Sciatic nerve (tissue), 2 donors: ENCODE results near the gene RBMS3. TPM values are rescaled to one million over a fixed set of nuclear protein-coding genes. Genes with fewer than 3 reads are reported as not detected.

Experiments
- ATAC-seq: fragments of 200-7000 bp; cut with Tn5 transposase; one replicate; pipeline ENCODE4 v1.9.1; 2020; ENCODE audit warnings: mild to moderate bottlenecking, moderate library complexity
- DNase-seq: peaks from one replicate; pipeline ENCODE4 v3.0.0-alpha.2; 2020; ENCODE audit warnings: low spot score
- intact Hi-C: fragments of 100-400 bp; cut with DNase I; formaldehyde crosslinking; loops from one replicate; pipeline ENCODE4 v1.14.2; 2022
- total RNA-seq: library from RNA; stranded (reverse); fragmentation: NEBNext Ultra II Directional; extraction: Animal tissue kit (Norgen Biotek cat#: 25700); gene quantifications from one replicate; pipeline ENCODE4 v1.2.1, GENCODE V29; 2021
- donor health status: DM: no; HTN: no; CAD: no.
- donor health status: DM: no; HTN: no; CAD: no.

The RBMS3 gene
- total RNA-seq, 1 donor from 2014 or later: 161 TPM

DNA sequence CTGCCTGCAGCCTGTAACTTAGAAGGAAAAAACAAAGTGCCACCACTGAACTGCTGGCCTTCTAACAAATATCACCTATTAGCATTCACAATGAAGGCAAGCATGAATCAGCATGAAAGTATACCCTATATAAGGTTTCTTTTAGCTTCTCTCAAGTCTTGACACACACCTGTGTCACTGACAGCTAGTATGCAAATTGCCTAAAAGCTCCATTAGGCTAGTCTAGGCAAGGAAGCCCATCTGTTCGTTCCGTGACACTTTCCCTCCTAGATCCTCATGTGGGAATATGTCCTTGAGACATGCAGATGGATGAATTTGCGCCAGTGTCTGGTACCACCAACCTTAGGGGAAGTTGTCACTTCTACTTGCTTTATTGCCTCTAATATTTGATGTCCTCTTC, 129.3 kb downstream of the RBMS3 start:
- ATAC-seq: no peak
- intact Hi-C loops: no loop called here
- DNase-seq: no peak

DNA sequence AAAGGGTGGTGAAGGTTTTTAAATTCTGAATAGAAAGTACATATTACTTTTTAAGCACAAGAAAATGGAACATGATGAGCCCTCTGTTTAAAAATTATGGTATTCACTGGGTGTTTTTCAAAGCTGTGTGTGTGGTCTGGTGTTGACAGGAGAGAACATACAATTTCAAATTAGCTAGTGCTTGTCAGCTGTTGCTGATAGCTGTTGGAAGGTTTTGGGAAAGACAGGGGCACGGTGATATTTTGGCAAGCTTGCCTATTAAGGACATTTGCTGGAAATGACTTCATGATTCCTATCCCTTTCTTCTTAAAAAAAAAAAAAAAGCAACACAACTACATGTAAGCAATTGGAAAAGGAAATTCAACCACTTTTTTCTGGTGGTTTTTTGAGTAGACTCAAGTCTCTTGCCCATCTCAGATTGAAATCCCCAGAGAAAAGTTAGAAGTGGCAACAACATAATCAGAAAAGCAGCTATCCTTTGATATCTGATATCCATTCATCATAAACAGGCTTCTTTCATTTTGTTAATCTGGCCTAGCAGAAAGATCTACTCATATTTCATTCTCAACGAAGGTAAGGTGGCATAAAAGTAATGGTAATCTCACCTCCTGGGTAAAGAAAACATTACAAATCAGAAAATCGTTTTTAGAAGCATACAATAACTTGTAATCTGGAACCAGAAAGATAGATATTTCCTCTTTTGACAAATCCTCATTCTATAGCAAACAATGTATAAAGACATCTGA, 130.0 kb downstream of the RBMS3 start:
- peak; percentile 68 for ATAC-seq
- intact Hi-C loops: no loop called here
- no peak for DNase-seq

DNA sequence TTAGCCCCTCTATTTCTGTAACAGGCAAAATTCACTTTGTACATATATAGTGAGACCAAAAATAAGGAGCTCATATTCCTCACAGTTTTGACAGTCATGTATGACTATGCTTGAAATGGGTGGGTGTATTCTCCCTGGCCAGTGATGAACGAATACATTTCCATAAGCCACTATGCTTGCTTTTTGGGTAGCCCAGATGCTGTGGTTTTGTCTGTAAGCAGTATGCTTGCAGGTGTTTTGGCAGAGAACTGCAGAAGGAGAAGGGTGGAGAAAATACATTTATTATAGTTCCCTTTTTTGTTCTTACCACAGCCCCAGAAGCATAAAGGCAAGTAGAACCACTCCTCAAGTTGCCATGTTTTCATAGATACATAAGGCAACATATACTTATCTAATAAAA, 131.2 kb downstream of the RBMS3 start:
- DNase-seq (no peak), ATAC-seq (no peak)
- intact Hi-C loops: no loop called here

DNA sequence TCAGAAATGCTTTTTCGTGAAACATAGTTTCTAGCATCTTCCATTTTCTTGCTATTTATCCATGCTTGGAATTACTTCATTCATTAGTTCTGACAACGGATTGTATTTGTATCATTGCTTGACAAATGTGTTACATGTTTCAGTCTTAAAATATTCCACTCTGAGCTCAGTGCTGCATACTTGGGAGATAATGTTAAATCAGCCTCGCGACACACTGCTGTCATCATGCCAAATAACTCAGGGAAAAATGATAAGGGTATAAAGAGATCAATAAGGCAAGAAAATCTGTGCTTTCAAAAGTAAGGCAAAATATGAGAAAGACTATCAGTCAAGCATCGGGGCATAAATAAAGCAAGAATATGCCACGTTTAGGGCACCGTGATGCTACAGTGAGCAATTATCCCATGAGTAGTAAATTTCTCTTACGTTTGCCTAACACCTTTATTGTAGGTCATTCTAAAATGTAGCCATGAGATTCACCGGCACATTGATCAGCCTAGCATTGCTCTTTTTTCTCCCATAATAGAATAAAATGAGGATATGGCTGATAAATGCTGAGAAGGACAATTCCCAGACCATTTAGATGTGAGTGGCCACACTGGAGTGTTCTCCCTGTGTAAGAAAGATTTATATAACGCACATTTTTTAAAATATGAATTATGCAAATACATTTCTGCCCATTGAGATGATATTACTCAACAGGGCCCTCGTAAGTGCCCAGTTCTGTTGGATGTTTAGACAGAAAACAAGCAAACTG, 133.8 kb downstream of the RBMS3 start:
- no peak for ATAC-seq
- intact Hi-C loops: no loop called here

DNA sequence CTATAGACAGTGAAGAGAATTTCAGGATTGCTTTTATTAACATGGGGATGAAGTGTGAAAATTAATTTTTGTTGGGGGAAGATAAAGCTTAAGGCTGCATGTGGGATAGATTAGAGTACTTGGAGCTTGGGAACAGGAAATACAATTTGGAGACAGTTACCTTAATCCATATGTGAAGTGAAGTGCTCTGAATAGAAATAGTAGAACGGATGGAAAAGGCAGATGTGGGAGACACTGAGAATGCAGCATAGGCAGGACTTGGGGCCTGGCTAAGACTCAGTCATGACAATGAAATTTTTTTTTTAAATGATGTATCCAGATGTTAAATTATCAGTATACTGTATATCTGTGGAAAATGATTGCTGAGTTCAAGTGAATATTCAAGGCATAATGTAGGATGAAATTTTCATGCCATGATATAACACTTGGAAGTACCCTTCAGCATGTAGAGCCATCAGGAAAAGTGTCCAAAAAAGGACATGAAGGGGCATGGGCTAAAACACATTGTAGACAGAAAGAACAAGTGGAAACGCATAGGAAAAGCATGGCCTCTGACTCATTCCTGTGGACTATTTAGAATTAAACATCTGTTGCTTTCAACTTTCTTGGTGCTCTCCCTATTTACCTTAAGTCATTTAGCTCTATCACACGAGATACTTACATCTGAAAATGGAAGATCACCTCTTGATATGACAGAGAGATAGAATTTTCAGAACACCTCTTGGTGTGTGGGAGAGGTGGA, 134.8 kb downstream of the RBMS3 start:
- ATAC-seq (no peak), DNase-seq (no peak)
- intact Hi-C loops: no loop called here

More for the DNA sequence above, 133.8 kb downstream of the RBMS3 start:
- DNase-seq: no peak

DNA sequence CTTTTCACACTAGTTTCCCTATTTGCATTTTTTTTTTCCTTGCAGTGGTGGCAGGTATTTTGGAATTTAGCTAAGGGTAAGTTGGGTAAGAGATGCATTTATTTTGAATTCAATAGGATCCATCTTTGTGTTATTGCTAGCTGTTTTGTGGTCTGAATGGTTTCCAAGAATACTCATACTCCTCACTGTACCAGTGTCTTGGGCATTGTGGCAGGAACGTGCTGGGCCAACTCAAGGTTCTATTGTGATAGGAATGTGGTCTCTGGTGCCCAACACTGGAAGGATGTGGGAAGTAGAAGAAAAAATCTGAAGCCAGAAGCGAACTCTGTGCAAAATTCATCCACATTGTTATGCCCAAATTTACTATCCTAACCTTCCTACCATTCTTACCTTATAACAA, 135.6 kb downstream of the RBMS3 start:
- ATAC-seq (no peak), DNase-seq (no peak)
- intact Hi-C loops: no loop called here

DNA sequence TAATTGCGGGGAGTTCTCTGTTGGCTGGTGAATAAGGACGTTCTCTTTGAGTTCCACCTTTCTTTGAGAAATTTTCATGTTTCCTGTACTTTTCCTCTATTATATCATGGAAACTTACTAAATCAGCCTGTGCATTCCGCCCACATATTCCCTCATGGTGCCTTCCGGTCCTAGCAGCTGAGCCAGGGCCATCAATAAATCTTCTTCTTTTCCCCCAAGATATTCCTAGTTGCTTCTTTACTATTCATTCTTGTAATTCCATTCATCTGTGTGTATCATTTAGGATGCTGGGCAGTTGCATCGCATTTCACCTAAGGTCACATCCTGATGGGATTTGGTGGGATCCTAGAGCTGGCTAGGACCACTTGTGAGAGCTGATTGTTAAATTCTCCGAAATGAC, 139.2 kb downstream of the RBMS3 start:
- intact Hi-C loops: no loop called here
- ATAC-seq (peak; percentile 35), DNase-seq (no peak)

DNA sequence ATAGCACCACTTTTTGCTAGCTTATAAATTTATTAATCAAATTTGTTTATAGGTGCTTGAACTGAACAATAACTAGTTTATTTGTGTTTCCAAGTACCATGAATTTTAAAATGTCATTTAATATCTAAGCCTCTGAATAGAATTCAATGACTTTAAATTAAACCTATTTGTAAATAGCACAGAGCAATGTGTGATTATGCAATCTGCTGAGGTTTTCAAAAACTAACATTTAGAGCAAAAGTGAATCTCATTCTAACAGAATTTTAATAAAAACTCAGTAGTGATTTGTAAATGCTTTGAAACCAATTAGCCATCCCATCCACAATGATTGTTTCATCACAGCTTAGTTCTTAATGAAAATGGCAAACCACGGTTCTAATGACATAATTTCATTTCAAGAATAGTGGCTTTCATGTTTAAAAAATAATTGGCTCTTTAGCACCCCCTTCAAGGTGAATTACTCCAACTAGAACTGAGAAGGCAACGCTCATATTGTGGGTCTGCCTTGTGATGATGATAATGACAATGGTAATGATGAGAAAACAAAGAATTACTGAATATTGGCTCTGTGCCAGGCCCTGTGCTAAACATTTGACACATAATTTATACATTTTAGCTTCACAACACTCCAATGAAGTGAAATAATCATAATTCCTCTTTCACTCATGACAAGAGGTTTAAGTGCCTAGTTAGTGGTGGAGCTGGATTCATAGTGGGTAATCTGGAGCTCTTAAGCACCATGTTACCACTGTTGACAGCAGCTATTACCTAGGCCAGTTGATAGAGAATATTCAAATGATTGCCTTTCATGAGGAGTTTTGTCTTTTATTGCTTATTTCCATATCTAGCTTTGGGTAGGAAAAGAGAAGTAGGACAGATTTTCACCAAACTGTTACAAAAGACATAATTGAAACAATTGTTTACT, 145.7 kb downstream of the RBMS3 start:
- intact Hi-C loops: no loop called here
- ATAC-seq (no peak), DNase-seq (no peak)

DNA sequence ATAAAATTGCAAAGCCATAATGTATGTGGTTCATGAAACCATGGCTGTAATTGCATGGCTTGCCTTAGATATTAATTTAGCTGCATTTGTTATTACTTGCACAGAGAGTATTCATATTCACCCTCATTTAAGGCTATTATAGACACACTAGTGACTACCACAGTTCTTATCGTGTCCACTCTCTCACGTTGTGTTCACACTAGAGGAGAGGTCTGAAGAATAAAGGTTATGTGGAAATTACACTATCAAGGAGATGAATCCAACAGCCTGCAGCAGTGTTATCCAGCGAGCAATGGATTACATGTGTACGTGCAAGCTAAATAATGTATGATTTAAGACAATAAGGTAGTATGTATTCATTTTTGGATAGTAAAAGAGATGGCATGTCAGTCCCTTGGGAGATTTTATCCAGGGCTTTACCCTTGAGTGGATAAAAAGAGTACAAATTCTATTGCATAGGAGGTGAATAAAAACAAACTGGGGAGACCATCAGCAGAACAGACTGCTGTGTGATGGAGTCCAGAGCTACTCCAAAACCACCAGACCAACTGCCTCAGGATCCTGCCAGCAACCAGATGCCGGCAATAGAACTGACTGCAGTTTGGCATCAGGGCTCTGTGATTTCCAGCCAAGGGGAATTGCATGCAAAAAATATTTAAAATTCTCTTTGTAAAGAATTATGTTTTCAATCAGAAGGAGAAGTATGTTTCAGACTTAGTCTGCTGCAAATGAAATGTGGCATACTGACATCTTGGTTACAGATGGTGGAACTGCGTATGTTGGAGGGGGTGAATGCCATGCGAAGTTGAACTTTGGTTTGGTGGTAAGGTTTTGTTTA, 146.6 kb downstream of the RBMS3 start:
- intact Hi-C loops: no loop called here
- DNase-seq (no peak), ATAC-seq (peak; percentile 38)

DNA sequence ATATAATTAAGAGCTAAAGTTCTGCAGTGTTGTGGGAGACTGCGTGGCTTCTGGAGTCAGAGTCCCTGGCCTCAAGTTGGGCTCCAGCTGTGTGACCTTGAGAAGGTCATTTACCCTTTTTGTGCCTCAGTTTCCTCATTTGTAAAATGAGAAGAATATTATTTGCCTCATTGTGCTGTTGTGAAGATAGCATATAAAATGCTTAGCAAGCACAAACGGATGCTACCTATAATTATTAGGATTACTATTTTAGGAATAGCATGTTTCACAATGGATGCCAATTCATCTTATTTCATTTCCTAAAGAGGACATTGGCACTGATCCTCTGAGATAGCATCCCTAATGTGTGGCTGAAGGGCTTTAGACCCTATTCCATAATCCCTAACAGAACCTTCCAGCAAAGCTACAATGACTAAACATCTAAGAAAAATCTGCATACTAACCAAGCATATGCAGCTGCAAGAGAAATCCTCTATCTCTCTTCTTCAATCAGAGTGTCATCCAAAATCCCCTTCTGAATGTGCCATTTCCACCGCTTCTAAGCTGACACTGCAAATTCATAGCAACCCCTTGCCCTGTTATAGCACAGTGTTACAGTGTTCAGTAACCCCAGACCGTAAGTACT, 148.3 kb downstream of the RBMS3 start:
- DNase-seq: no peak
- intact Hi-C loops: no loop called here
- no peak for ATAC-seq

DNA sequence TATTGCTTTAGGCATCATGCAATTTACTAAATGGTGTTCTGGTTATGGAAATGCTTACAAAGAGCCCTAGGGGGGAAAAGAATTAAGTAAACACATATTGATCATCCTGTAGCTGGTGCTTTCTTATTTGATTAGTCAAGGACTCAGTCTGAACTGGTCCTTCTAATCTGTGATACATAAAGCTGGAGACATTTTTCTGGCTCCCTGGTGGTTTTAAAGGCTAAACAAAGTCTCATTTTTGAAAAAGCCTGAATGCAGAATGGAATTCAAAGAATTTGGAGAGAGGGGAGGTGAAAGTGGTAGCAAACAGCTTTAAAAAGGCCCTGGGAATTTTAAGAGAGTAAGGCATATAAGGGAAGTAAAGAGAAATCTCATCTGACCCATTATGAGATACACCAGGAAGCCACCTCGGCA, 149.7 kb downstream of the RBMS3 start:
- ATAC-seq (no peak), DNase-seq (no peak)
- intact Hi-C loops: no loop called here

DNA sequence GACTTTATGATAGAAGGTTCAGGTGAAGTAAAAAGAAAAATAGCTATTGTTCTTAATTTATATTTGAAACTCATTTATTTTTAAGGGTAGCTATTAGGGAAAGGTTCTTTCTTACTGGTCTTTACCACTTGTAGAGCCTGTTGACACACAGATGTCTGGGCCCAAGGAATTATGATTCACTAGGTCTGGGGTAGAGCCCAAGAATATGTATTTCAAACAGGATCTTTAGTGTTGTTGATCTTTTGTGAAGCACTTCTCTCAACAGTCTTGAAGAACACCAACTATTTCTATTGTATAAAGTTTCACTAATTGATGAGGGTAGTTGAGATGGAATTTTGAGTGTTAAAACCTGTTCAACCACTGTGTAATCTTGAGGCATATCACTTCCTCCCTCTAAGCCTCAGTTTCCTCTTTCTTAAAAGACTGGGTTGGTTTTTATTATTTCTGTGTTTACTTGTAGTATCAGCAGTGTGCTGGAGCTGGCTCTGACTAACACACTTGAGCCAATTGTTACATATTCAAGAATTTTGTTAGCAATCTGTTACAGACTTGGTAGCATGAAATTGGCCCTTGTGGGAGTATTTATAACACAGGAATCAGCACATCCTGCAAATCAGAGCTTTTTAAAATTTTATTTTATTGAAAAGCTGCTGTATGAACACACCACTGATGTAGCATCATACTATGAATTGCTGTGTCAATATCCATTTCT, 155.9 kb downstream of the RBMS3 start:
- intact Hi-C loops: no loop called here
- ATAC-seq (peak; percentile 66), DNase-seq (no peak)

DNA sequence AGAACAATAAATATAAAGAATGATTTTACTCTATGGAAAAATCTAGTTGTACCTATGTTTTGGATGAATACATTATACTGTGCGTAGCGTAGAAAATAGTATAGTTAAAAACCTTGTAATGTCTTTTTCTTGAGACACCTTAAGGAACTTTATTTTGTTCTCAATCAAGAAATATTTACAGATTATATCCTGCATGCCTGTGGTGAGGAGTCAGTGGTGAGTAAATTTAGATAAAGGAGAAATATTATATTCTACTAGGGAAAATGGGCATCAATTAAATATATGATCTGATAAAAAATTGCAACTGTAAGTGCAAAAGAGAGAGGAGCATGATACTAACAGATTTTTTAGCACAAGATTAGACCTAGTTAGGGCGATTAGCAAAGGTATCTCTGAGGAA, 157.7 kb downstream of the RBMS3 start:
- intact Hi-C loops: no loop called here
- no peak for ATAC-seq

DNA sequence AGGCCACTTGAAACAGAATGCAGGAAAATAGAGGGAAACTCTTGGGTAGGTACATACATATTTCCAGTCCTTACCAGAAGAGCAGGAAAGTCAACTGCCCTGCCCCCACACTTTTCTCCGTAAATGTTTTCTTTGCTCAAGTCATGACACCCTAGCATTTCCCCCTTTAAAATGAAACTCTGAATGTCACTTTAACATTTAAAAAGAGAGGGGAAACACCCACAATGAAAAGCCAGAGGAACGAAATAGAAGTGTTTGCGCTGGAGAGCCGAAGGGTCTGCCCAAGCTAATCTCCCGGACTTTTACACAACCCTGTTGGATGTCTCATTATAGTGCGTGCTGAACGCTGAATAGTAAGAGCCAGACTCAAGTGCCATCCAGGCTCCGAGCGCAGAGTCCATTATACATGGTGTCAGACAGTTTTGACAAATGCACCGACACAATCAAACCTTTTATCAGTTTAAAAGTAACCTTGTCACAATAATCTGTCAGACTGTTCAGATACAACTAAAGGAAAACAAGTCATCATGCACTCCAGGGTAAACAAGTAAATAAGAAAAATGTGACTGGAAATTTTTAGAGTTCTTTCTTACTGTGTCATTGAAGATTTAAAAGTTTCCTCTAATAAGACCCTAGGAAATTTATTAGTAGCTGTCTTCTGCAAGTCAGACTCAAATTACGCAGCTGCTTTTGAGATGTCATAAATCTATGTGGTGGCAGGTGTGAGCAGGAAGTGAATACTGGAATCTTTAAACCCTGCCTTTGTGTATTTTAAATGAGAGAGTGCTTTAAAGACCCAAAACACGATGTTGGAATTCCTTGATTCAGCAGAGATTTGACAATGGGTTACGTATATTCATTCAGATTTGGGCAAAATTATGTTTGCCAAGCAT, 159.8 kb downstream of the RBMS3 start:
- intact Hi-C loops: no loop called here

More for the DNA sequence above, 157.7 kb downstream of the RBMS3 start:
- no peak for DNase-seq

DNA sequence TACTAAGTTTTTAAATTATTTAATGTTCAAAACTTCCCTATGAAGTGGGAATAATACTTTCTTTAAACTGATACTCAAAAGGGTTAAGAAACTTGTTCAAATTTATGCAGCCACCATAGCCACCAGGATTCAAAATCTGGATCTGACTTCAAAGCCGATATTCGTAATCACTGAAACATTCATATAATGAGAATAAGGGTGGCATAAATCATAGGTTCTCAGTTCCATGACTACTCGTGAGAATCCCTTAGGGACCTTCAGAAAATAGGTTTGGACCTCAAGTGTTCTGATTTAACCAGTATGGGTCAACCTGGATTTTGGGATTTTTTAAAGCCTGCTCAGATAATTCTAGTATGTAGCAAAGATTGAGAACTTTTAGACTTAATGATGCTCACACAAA, 160.6 kb downstream of the RBMS3 start:
- ATAC-seq (no peak), DNase-seq (no peak)
- intact Hi-C loops: no loop called here

More for the DNA sequence above, 159.8 kb downstream of the RBMS3 start:
- ATAC-seq (peak; percentile 56), DNase-seq (no peak)
